DND-41 (cell line): Measurements from ENCODE around the gene CLK1.
A peak's percentile ranks its signal among the peaks of the same experiment; 100 is the strongest.

Source experiments
- ATAC-seq: fragments of 200-7000 bp; cut with Tn5 transposase; 3 replicates; pipeline ENCODE4 v1.9.1; 2021; ENCODE audit warnings: low read depth; ENCODE audit not compliant: insufficient read depth
- DNase-seq: peaks from one replicate; pipeline ENCODE4 v3.0.0-alpha.2; 2020
- H2AFZ ChIP-seq: 2 replicates; pipeline ENCODE4 v1.6.0; 2012; ENCODE audit warnings: low read depth, low read length
- H3K27ac ChIP-seq: 2 replicates; pipeline ENCODE4 v1.5.1; 2012; ENCODE audit warnings: low read length, inconsistent platforms
- H3K27me3 ChIP-seq: fragments of 200-600 bp; sonication (generic); 2 replicates; pipeline ENCODE4 v1.6.0; 2012; ENCODE audit warnings: low read length, mild to moderate bottlenecking, inconsistent platforms; ENCODE audit not compliant: insufficient read depth, poor library complexity
- H3K36me3 ChIP-seq: 2 replicates; pipeline ENCODE4 v1.5.1; 2012; ENCODE audit warnings: low read length, inconsistent platforms; ENCODE audit not compliant: insufficient read depth
- H3K4me1 ChIP-seq: 2 replicates; pipeline ENCODE4 v1.5.1; 2012; ENCODE audit warnings: mild to moderate bottlenecking, low read length; ENCODE audit not compliant: insufficient read depth
- H3K4me2 ChIP-seq: 2 replicates; pipeline ENCODE4 v1.6.0; 2012; ENCODE audit warnings: mild to moderate bottlenecking, moderate library complexity, low read length, inconsistent platforms; ENCODE audit not compliant: insufficient read depth
- H3K4me3 ChIP-seq, 2 experiments: fragments of 200-600 bp in 1 of 2; shearing (Covaris generic) in 1 of 2; 2 replicates each; pipeline ENCODE4 v1.5.1; 2012 to 2016; ENCODE audit warnings: inconsistent platforms in 2 of 2, low read length in 2 of 2, mild to moderate bottlenecking in 2 of 2, low read depth in 1 of 2, moderate library complexity in 1 of 2
- H3K79me2 ChIP-seq: 2 replicates; pipeline ENCODE4 v1.6.0; 2012; ENCODE audit warnings: low read length, inconsistent platforms; ENCODE audit not compliant: insufficient read depth
- H3K9ac ChIP-seq: 2 replicates; pipeline ENCODE4 v1.6.0; 2012; ENCODE audit warnings: low read depth, mild to moderate bottlenecking, inconsistent platforms, low read length, moderate library complexity
- H3K9me3 ChIP-seq: 2 replicates; pipeline ENCODE4 v1.5.1; 2012; ENCODE audit warnings: low read length, moderate library complexity, mild to moderate bottlenecking, inconsistent platforms; ENCODE audit not compliant: insufficient read depth, severe bottlenecking
- H4K20me1 ChIP-seq: 2 replicates; pipeline ENCODE4 v1.6.0; 2012; ENCODE audit warnings: low read length; ENCODE audit not compliant: insufficient read depth
- EZH2 ChIP-seq: IDR thresholded peaks from 3 replicates; pipeline ENCODE4 v1.6.1; 2012; ENCODE audit warnings: borderline replicate concordance, low read depth, mild to moderate bottlenecking, moderate library complexity, low read length, inconsistent platforms; ENCODE audit not compliant: severe bottlenecking
- TF ChIP-seq, protein P1 (sequence below): IDR thresholded peaks from 2 replicates; pipeline ENCODE4 v1.5.1; 2012; ENCODE audit warnings: borderline replicate concordance, low read length, moderate library complexity, mild to moderate bottlenecking; ENCODE audit not compliant: poor library complexity, severe bottlenecking; ENCODE audit errors: extremely low read depth

The CLK1 gene

GRCh38 chr2:200862532-200863000, 1.9 kb downstream of the CLK1 start:
- Histone ChIP-seq H2AFZ (no peak overlapping the region), H3K36me3 (peaks cover 68% of the 10 kb centered on the region), H3K4me2 (peak overlapping the region; percentile 72), H3K27ac (peak overlapping the region; percentile 99), H3K27me3 (no peaks in the 10 kb centered on the region), H4K20me1 (peaks cover 48% of the 10 kb centered on the region), H3K79me2 (peaks cover 70% of the 10 kb centered on the region), H3K9ac (peak overlapping the region; percentile 99), H3K4me1 (peaks cover 45% of the 10 kb centered on the region), H3K4me3 (peak overlapping the region; percentile 97 to 98), H3K9me3 (no peaks in the 10 kb centered on the region)
- DNase-seq (peak; percentile 42), ATAC-seq (0 out of 3 replicates have a peak, but pooled peaks have one; percentile 15)
- TF ChIP-seq, protein P1, sequence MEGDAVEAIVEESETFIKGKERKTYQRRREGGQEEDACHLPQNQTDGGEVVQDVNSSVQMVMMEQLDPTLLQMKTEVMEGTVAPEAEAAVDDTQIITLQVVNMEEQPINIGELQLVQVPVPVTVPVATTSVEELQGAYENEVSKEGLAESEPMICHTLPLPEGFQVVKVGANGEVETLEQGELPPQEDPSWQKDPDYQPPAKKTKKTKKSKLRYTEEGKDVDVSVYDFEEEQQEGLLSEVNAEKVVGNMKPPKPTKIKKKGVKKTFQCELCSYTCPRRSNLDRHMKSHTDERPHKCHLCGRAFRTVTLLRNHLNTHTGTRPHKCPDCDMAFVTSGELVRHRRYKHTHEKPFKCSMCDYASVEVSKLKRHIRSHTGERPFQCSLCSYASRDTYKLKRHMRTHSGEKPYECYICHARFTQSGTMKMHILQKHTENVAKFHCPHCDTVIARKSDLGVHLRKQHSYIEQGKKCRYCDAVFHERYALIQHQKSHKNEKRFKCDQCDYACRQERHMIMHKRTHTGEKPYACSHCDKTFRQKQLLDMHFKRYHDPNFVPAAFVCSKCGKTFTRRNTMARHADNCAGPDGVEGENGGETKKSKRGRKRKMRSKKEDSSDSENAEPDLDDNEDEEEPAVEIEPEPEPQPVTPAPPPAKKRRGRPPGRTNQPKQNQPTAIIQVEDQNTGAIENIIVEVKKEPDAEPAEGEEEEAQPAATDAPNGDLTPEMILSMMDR, result no peak
- no peak for TF ChIP-seq EZH2

DNA sequence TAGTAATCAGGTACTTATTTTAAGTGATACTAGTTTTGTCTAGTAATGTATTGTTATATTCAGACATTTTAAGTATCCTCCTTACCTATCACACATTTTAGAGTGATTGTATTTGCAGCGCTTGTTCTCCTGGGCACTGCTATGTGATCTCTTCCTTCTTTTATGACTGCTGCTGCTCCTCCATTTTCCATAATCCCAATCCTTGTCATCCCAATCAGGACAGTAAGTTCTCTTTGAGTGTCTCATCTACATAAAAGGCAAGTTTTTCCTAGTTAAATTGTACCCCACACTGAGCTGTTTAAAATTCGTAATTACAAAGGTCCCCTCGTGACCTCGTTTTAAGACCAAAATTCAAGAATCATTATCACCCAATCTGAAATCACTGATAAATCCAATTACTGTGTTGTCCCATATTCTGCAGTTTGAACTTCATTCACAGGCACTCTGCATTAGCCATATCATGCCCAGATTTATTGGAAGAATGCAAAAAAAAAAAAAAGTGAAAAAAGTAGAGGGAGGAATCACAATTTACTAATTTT, 2.8 kb downstream of the CLK1 start:
- Histone ChIP-seq H2AFZ (no peak overlapping the region), H3K9me3 (no peaks in the 10 kb centered on the region), H3K79me2 (peaks cover 78% of the 10 kb centered on the region), H3K36me3 (peaks cover 76% of the 10 kb centered on the region), H4K20me1 (peaks cover 54% of the 10 kb centered on the region), H3K9ac (peak overlapping the region; percentile 99), H3K27ac (peak overlapping the region; percentile 25; the same call in 1 of the 2 replicates), H3K4me3 (peak overlapping the region; percentile 13 to 97; a peak in 3 of 4 replicates), H3K4me2 (peak overlapping the region; percentile 72), H3K27me3 (no peaks in the 10 kb centered on the region), H3K4me1 (peaks cover 45% of the 10 kb centered on the region)
- no peak for TF ChIP-seq EZH2
- TF ChIP-seq, protein P1, result no peak
- DNase-seq (no peak), ATAC-seq (no peak)

- no peak overlapping the region for H3K27ac ChIP-seq
- no peak for DNase-seq
- peaks cover 85% of the 10 kb centered on the region for H3K79me2 ChIP-seq
- no peak for ATAC-seq
- peaks cover 40% of the 10 kb centered on the region for H3K4me1 ChIP-seq
- peaks cover 89% of the 10 kb centered on the region for H3K36me3 ChIP-seq
- H3K4me2 ChIP-seq, result peak overlapping the region; percentile 72
- peaks cover 64% of the 10 kb centered on the region for H4K20me1 ChIP-seq
- H3K27me3 ChIP-seq, result no peaks in the 10 kb centered on the region
- TF ChIP-seq, protein P1, result no peak
- no peak for TF ChIP-seq EZH2
- no peak overlapping the region for H3K9ac ChIP-seq
- peak overlapping the region in 1 of 2 experiments; percentile 33; a peak in 2 of 4 replicates for H3K4me3 ChIP-seq
- no peaks in the 10 kb centered on the region for H3K9me3 ChIP-seq
- no peak overlapping the region for H2AFZ ChIP-seq
Measured at GRCh38 chr2:200860092-200860795, 4.2 kb downstream of the CLK1 start.
